HCT116 (cell line): ENCODE measurements around the gene DMBX1. TPM values are rescaled to one million over a fixed set of nuclear protein-coding genes. Genes with fewer than 3 reads are reported as not detected.

Experiments used
- ATAC-seq: fragments of 200-7000 bp; cut with Tn5 transposase; 2 replicates; pipeline ENCODE4 v1.9.1; 2020; ENCODE audit warnings: mild to moderate bottlenecking, moderate library complexity
- BruUV-seq: library from RNA; stranded (reverse); fragments of 400-500 nt; replicated peaks from 2 replicates; lab custom pipeline; 2021; lab: Mats Ljungman, UMichigan
- CTCF ChIA-PET: fragments of 300-600 bp; sonication (Branson Sonifier 250); formaldehyde crosslinking; loops from one replicate; lab custom pipeline; 2021; ENCODE audit warnings: antibody characterized with exemption; lab: Charles Lee
- POLR2A ChIA-PET: fragments of 300-600, 350-600 bp; sonication (Branson Sonifier 250); formaldehyde crosslinking; loops from one replicate; lab custom pipeline; 2021; ENCODE audit warnings: antibody characterized with exemption; lab: Charles Lee
- RAD21 ChIA-PET, 2 experiments: fragments of 300-600 bp; sonication (Branson Sonifier 250); formaldehyde crosslinking; loops; one replicate each; lab custom pipeline; 2023; ENCODE audit warnings: low total read pairs in 2 of 2; ENCODE audit not compliant: uncharacterized antibody in 2 of 2, unreplicated experiment in 2 of 2, low non-redundant PET in 1 of 2; lab: Charles Lee
- DNase-seq: peaks from one replicate; pipeline ENCODE4 v3.0.0-alpha.2; 2010; ENCODE audit warnings: low read depth, low spot score
- H2AFZ ChIP-seq: fragments of 200-600 bp; shearing (Covaris generic), sonication (generic); 2 replicates; pipeline ENCODE4 v1.6.1; 2017; ENCODE audit warnings: low read depth, mixed run types, mixed read lengths, antibody characterized with exemption, low read length; ENCODE audit not compliant: poor library complexity, severe bottlenecking
- H3K27ac ChIP-seq: 2 replicates; pipeline ENCODE4 v1.5.1; 2012; ENCODE audit warnings: low read depth, low read length
- H3K27me3 ChIP-seq: fragments of 200-600 bp; sonication (generic); 2 replicates; pipeline ENCODE4 v1.6.1; 2016; ENCODE audit warnings: mixed run types, low read length, mixed read lengths; ENCODE audit not compliant: insufficient read depth
- H3K36me3 ChIP-seq, 2 experiments: fragments of 200-500 bp in 1 of 2; fragments of 200-600 bp in 1 of 2; sonication (Bioruptor generic) in 1 of 2; sonication (generic) in 1 of 2; 2 replicates each; pipeline versions ENCODE4 v1.5.1 to v1.6.1; 2014 to 2016; ENCODE audit warnings: low read length in 2 of 2, inconsistent platforms in 1 of 2, mixed read lengths in 1 of 2, mixed run types in 1 of 2; ENCODE audit not compliant: insufficient read depth in 2 of 2, control insufficient read depth in 1 of 2
- H3K4me1 ChIP-seq, 2 experiments: fragments of 200-600 bp in 1 of 2; sonication (generic) in 1 of 2; 2 replicates each; pipeline versions ENCODE4 v1.5.1 to v1.6.1; 2012 to 2017; ENCODE audit warnings: low read length in 2 of 2, inconsistent platforms in 1 of 2, mild to moderate bottlenecking in 1 of 2, mixed read lengths in 1 of 2, mixed run types in 1 of 2, moderate library complexity in 1 of 2; ENCODE audit not compliant: insufficient read depth in 2 of 2, control insufficient read depth in 1 of 2
- H3K4me2 ChIP-seq: fragments of 200-600 bp; sonication (generic); 2 replicates; pipeline ENCODE4 v1.6.1; 2017; ENCODE audit warnings: mixed run types, low read length, mixed read lengths
- H3K4me3 ChIP-seq, 2 experiments: fragments of 200-600 bp in 1 of 2; sonication (generic) in 1 of 2; replicated peaks in 1 of 2; 2 replicates each; pipeline ENCODE4 v1.5.1; 2011 to 2016; ENCODE audit warnings: low read length in 2 of 2, control low read depth in 1 of 2, low read depth in 1 of 2, mild to moderate bottlenecking in 1 of 2, mixed read lengths in 1 of 2, mixed run types in 1 of 2
- H3K79me2 ChIP-seq: fragments of 200-600 bp; sonication (generic); 2 replicates; pipeline ENCODE4 v1.6.1; 2017; ENCODE audit warnings: mild to moderate bottlenecking, mixed run types, low read length, moderate library complexity, mixed read lengths; ENCODE audit not compliant: insufficient read depth
- H3K9ac ChIP-seq: fragments of 200-600 bp; sonication (generic); 2 replicates; pipeline ENCODE4 v1.6.1; 2016; ENCODE audit warnings: low read length, mixed read lengths
- H3K9me2 ChIP-seq: fragments of 200-600 bp; sonication (generic), shearing (Covaris generic); 2 replicates; pipeline ENCODE4 v1.6.1; 2017; ENCODE audit warnings: mixed run types, mild to moderate bottlenecking, moderate library complexity; ENCODE audit not compliant: insufficient read depth
- H3K9me3 ChIP-seq, 2 experiments: fragments of 200-500 bp in 1 of 2; fragments of 200-600 bp in 1 of 2; sonication (Bioruptor generic) in 1 of 2; sonication (generic) in 1 of 2; 2 replicates each; pipeline ENCODE4 v1.6.1; 2014 to 2017; ENCODE audit warnings: low read length in 2 of 2, mixed read lengths in 2 of 2, inconsistent platforms in 1 of 2, low read depth in 1 of 2, mild to moderate bottlenecking in 1 of 2, mixed run types in 1 of 2, moderate library complexity in 1 of 2; ENCODE audit not compliant: control insufficient read depth in 1 of 2, insufficient read depth in 1 of 2
- H4K20me1 ChIP-seq: fragments of 200-600 bp; sonication (generic), shearing (Covaris generic); 2 replicates; pipeline ENCODE4 v1.6.1; 2017; ENCODE audit warnings: mixed run types, mild to moderate bottlenecking, moderate library complexity; ENCODE audit not compliant: insufficient read depth
- CBX3 ChIP-seq: IDR thresholded peaks from 2 replicates; pipeline ENCODE4 v1.6.1; 2012; ENCODE audit warnings: low read depth
- ELF1 ChIP-seq: IDR thresholded peaks from 2 replicates; pipeline ENCODE4 v1.6.1; 2012; ENCODE audit warnings: low read depth, borderline replicate concordance
- EZH2 ChIP-seq: fragments of 200-600 bp; sonication (generic); IDR thresholded peaks from 2 replicates; pipeline ENCODE4 v1.6.1; 2017; ENCODE audit warnings: antibody characterized with exemption, mixed run types
- EZH2phosphoT487 ChIP-seq: fragments of 200-600 bp; IDR thresholded peaks from 2 replicates; pipeline ENCODE4 v1.6.1; 2018; ENCODE audit warnings: antibody characterized with exemption, borderline replicate concordance
- FOSL1 ChIP-seq: IDR thresholded peaks from 2 replicates; pipeline ENCODE4 v1.6.1; 2012; ENCODE audit warnings: low read depth
- JUND ChIP-seq: IDR thresholded peaks from 2 replicates; pipeline ENCODE4 v1.6.1; 2012
- POLR2A ChIP-seq: IDR thresholded peaks from 2 replicates; pipeline ENCODE4 v1.7.0; 2011; ENCODE audit warnings: borderline replicate concordance; ENCODE audit not compliant: insufficient read depth, insufficient read length; ENCODE audit errors: extremely low read depth
- POLR2AphosphoS5 ChIP-seq: IDR thresholded peaks from 2 replicates; pipeline ENCODE4 v1.6.1; 2011; ENCODE audit warnings: mild to moderate bottlenecking, low read depth, low read length, moderate library complexity
- RAD21 ChIP-seq: IDR thresholded peaks from 2 replicates; pipeline ENCODE4 v1.6.1; 2012; ENCODE audit warnings: low read depth, mild to moderate bottlenecking
- SIN3A ChIP-seq: IDR thresholded peaks from 2 replicates; pipeline ENCODE4 v1.6.1; 2012; ENCODE audit warnings: low read depth
- SP1 ChIP-seq: IDR thresholded peaks from 2 replicates; pipeline ENCODE4 v1.6.1; 2012; ENCODE audit warnings: low read depth
- SRF ChIP-seq: IDR thresholded peaks from 2 replicates; pipeline ENCODE4 v1.6.1; 2012; ENCODE audit warnings: low read depth
- YY1 ChIP-seq: IDR thresholded peaks from 2 replicates; pipeline ENCODE4 v1.6.1; 2011; ENCODE audit warnings: low read length, low read depth, moderate library complexity, mild to moderate bottlenecking; ENCODE audit not compliant: insufficient replicate concordance; ENCODE audit errors: extremely low read depth
- ZFX ChIP-seq: fragments of 450-650 bp; IDR thresholded peaks from 2 replicates; pipeline ENCODE4 v1.6.1; 2017
- ZNF274 ChIP-seq: fragments of 200-500 bp; sonication (Bioruptor generic); IDR thresholded peaks from 2 replicates; pipeline ENCODE4 v1.6.1; 2014; ENCODE audit warnings: mild to moderate bottlenecking, low read depth, low read length, inconsistent platforms
- intact Hi-C: fragments of 100-400 bp; cut with micrococcal nuclease; formaldehyde crosslinking; loops from 2 replicates; pipeline ENCODE4 v1.10.0; 2022
- total RNA-seq: library from RNA; stranded (reverse); gene quantifications from one replicate; pipeline ENCODE4 v1.2.1, GENCODE V29; 2021; ENCODE audit not compliant: unreplicated experiment
- TF ChIP-seq, protein P1 (sequence below): IDR thresholded peaks from 2 replicates; pipeline ENCODE4 v1.6.1; 2012
- TF ChIP-seq, protein P2 (sequence below), 3 experiments: fragments of 200-600 bp in 1 of 3; sonication (generic) in 1 of 3; IDR thresholded peaks in 2 of 3; conservative IDR thresholded peaks in 1 of 3; 2 replicates each; pipeline ENCODE4 v1.5.1; 2012 to 2017; ENCODE audit warnings: low read depth in 2 of 3, low read length in 2 of 3, antibody characterized with exemption in 1 of 3, borderline replicate concordance in 1 of 3, control low read depth in 1 of 3, mild to moderate bottlenecking in 1 of 3, mixed read lengths in 1 of 3, mixed run types in 1 of 3, moderate library complexity in 1 of 3; ENCODE audit not compliant: insufficient read depth in 1 of 3
- TF ChIP-seq, protein P3 (sequence below): IDR thresholded peaks from 2 replicates; pipeline ENCODE4 v1.6.1; 2011; ENCODE audit warnings: mild to moderate bottlenecking, low read length, moderate library complexity; ENCODE audit not compliant: insufficient replicate concordance; ENCODE audit errors: extremely low read depth

The DMBX1 gene
- total RNA-seq, 1 experiment from 2014 or later, result 4.3 TPM

- POLR2A ChIA-PET, result no interaction called here
Measured at GRCh38 chr1:46517932-46518498, 28.4 kb downstream of the DMBX1 start.

More at GRCh38 chr1:46517932-46518498, 28.4 kb downstream of the DMBX1 start:
- ATAC-seq, result no peak
- peaks cover 56 to 66% of the 10 kb centered on the region in 2 experiments for H3K4me1 ChIP-seq
- no peaks in the 10 kb centered on the region for H3K36me3 ChIP-seq
- ChIA-PET CTCF (interaction anchor here (1.5 kb wide), 1 partner anchor 71 kb away, joined by 4 read pairs; no protein-coding TSS in a partner anchor), RAD21 (no interaction called here)
- no peak for DNase-seq
- peak overlapping the region; percentile 21; the same call in 1 of the 2 replicates for H3K27ac ChIP-seq
- no peak overlapping the region for H2AFZ ChIP-seq
- no peaks in the 10 kb centered on the region for H3K9me2 ChIP-seq
- H4K20me1 ChIP-seq, result no peaks in the 10 kb centered on the region
- TF ChIP-seq SRF (no peak), SIN3A (no peak), POLR2AphosphoS5 (no peak), ELF1 (no peak), ZNF274 (no peak), ZFX (no peak), YY1 (no peak), POLR2A (no peak), EZH2 (no peak), SP1 (no peak), EZH2phosphoT487 (no peak), CBX3 (no peak), RAD21 (no peak), JUND (no peak), FOSL1 (no peak)
- TF ChIP-seq, protein P1, sequence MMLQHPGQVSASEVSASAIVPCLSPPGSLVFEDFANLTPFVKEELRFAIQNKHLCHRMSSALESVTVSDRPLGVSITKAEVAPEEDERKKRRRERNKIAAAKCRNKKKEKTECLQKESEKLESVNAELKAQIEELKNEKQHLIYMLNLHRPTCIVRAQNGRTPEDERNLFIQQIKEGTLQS, result no peak
- TF ChIP-seq, protein P2, sequence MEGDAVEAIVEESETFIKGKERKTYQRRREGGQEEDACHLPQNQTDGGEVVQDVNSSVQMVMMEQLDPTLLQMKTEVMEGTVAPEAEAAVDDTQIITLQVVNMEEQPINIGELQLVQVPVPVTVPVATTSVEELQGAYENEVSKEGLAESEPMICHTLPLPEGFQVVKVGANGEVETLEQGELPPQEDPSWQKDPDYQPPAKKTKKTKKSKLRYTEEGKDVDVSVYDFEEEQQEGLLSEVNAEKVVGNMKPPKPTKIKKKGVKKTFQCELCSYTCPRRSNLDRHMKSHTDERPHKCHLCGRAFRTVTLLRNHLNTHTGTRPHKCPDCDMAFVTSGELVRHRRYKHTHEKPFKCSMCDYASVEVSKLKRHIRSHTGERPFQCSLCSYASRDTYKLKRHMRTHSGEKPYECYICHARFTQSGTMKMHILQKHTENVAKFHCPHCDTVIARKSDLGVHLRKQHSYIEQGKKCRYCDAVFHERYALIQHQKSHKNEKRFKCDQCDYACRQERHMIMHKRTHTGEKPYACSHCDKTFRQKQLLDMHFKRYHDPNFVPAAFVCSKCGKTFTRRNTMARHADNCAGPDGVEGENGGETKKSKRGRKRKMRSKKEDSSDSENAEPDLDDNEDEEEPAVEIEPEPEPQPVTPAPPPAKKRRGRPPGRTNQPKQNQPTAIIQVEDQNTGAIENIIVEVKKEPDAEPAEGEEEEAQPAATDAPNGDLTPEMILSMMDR (IDR thresholded peaks at IDR 0.05 in 2 of 3, conservative IDR thresholded peaks at IDR 0.05 in 1 of 3; ENCODE audit: borderline replicate concordance in 1 of 3, insufficient read depth in 1 of 3, low read depth in 2 of 3, low read length in 2 of 3), result no peak
- TF ChIP-seq, protein P3, sequence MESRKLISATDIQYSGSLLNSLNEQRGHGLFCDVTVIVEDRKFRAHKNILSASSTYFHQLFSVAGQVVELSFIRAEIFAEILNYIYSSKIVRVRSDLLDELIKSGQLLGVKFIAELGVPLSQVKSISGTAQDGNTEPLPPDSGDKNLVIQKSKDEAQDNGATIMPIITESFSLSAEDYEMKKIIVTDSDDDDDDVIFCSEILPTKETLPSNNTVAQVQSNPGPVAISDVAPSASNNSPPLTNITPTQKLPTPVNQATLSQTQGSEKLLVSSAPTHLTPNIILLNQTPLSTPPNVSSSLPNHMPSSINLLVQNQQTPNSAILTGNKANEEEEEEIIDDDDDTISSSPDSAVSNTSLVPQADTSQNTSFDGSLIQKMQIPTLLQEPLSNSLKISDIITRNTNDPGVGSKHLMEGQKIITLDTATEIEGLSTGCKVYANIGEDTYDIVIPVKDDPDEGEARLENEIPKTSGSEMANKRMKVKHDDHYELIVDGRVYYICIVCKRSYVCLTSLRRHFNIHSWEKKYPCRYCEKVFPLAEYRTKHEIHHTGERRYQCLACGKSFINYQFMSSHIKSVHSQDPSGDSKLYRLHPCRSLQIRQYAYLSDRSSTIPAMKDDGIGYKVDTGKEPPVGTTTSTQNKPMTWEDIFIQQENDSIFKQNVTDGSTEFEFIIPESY, result no peak
- TF ChIP-seq, all 23 proteins: peak for 0
- Histone ChIP-seq H3K9ac (no peak overlapping the region; the same call in 1 of the 2 replicates), H3K79me2 (no peaks in the 10 kb centered on the region), H3K4me3 (peak overlapping the region in 1 of 2 experiments; percentile 46; a peak in 1 of 4 replicates), H3K4me2 (peak overlapping the region; percentile 75), H3K27me3 (no peaks in the 10 kb centered on the region), H3K9me3 (no peaks in the 10 kb centered on the region)
- BruUV-seq, result no TSS peak
- intact Hi-C loops, result no loop called here
